ENCODE results near the gene NIPBL. TPM values are rescaled to one million over a fixed set of nuclear protein-coding genes. Genes with fewer than 3 reads are reported as not detected.

The NIPBL gene
- total RNA-seq, 1 experiment from 2014 or later: 45.1 TPM

- peaks cover 100% of the 10 kb centered on the region for H3K79me2 ChIP-seq (ENCODE audit: insufficient read depth, low read length)
- ChIA-PET RAD21 (ENCODE audit: low non-redundant PET in 1 of 2, low total read pairs in 2 of 2, uncharacterized antibody in 2 of 2, unreplicated experiment in 2 of 2) (no interaction called here), CTCF (no interaction called here), POLR2A (no interaction called here)
- H3K9me3 ChIP-seq (ENCODE audit: control insufficient read depth in 1 of 2, insufficient read depth in 1 of 2, low read depth in 1 of 2, low read length in 2 of 2): no peaks in the 10 kb centered on the region
- BruUV-seq (replicated peaks): no TSS peak
- no peaks in the 10 kb centered on the region for H3K27me3 ChIP-seq (ENCODE audit: insufficient read depth, low read length)
- 0 out of 2 replicates have a peak, but pooled peaks cover 4% of the 10 kb centered on the region for H3K9me2 ChIP-seq (ENCODE audit: insufficient read depth)
- no peak overlapping the region for H3K4me2 ChIP-seq (ENCODE audit: low read length)
- no peak overlapping the region for H2AFZ ChIP-seq (ENCODE audit: low read depth, low read length, poor library complexity, severe bottlenecking)
- no peak for DNase-seq (ENCODE audit: low read depth, low spot score)
- no peak for ATAC-seq
- H4K20me1 ChIP-seq (ENCODE audit: insufficient read depth): peaks cover 20% of the 10 kb centered on the region; the same call in 1 of the 2 replicates
- H3K36me3 ChIP-seq (ENCODE audit: control insufficient read depth in 1 of 2, insufficient read depth in 2 of 2, low read length in 2 of 2): no peaks in the 10 kb centered on the region
- intact Hi-C loops (cut with micrococcal nuclease): no loop called here
- TF ChIP-seq SRF (IDR thresholded peaks at IDR 0.05; ENCODE audit: low read depth) (no peak), EZH2 (IDR thresholded peaks at IDR 0.05) (no peak), CBX3 (IDR thresholded peaks at IDR 0.05; ENCODE audit: low read depth) (no peak), POLR2AphosphoS5 (IDR thresholded peaks at IDR 0.05; ENCODE audit: low read depth, low read length) (no peak), ZNF274 (IDR thresholded peaks at IDR 0.05; ENCODE audit: low read depth, low read length) (no peak), ZFX (IDR thresholded peaks at IDR 0.05) (no peak), EGR1 (IDR thresholded peaks at IDR 0.05; ENCODE audit: low read depth) (no peak), ELF1 (IDR thresholded peaks at IDR 0.05; ENCODE audit: borderline replicate concordance, low read depth) (no peak), YY1 (IDR thresholded peaks at IDR 0.05; ENCODE audit: extremely low read depth, insufficient replicate concordance, low read depth, low read length) (no peak), FOSL1 (IDR thresholded peaks at IDR 0.05; ENCODE audit: low read depth) (no peak), SP1 (IDR thresholded peaks at IDR 0.05; ENCODE audit: low read depth) (no peak), ATF3 (IDR thresholded peaks at IDR 0.05) (no peak)
- no peak overlapping the region for H3K4me3 ChIP-seq (replicated peaks in 1 of 2; ENCODE audit: low read depth in 1 of 2, low read length in 2 of 2)
- H3K4me1 ChIP-seq (ENCODE audit: control insufficient read depth in 1 of 2, insufficient read depth in 2 of 2, low read length in 2 of 2): peaks cover 2 to 11% of the 10 kb centered on the region in 2 experiments; a peak in 3 of 4 replicates
- H3K27ac ChIP-seq (ENCODE audit: low read depth, low read length): no peak overlapping the region
- no peak overlapping the region for H3K9ac ChIP-seq (ENCODE audit: low read length)
These were observed 55.5 kb downstream of the NIPBL start for GRCh38 chr5:36932056-36932455.

DNA sequence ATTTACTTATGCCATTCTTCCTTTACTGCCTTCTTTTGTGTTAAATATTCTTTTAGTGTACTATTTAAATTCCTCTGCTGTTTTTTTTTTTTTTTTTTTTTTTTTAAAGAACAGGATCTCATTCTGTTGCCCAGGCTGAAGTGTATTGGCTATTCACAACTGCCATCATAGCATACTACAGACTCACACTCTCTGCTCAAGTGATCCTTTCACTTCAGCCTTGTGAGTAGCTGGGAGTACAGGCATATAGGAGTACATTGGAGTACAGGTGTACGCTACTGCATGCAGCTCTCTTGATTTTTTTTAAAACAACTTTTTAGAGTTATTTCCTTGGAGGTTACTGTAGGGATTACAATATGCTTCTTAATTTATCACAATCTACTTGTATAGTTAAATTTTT lies 56.1 kb downstream of the NIPBL start:
- BruUV-seq (replicated peaks): no TSS peak
- ChIA-PET POLR2A (no interaction called here), CTCF (no interaction called here), RAD21 (ENCODE audit: low non-redundant PET in 1 of 2, low total read pairs in 2 of 2, uncharacterized antibody in 2 of 2, unreplicated experiment in 2 of 2) (no interaction called here)
- ATAC-seq: no peak
- no peak for DNase-seq (ENCODE audit: low read depth, low spot score)
- H3K27ac ChIP-seq (ENCODE audit: low read depth, low read length): no peak overlapping the region
- no peaks in the 10 kb centered on the region for H3K27me3 ChIP-seq (ENCODE audit: insufficient read depth, low read length)
- no peak overlapping the region for H3K9ac ChIP-seq (ENCODE audit: low read length)
- peaks cover 100% of the 10 kb centered on the region for H3K79me2 ChIP-seq (ENCODE audit: insufficient read depth, low read length)
- H3K4me1 ChIP-seq (ENCODE audit: control insufficient read depth in 1 of 2, insufficient read depth in 2 of 2, low read length in 2 of 2): peaks cover 2 to 11% of the 10 kb centered on the region in 2 experiments; a peak in 3 of 4 replicates
- no peaks in the 10 kb centered on the region for H3K36me3 ChIP-seq (ENCODE audit: control insufficient read depth in 1 of 2, insufficient read depth in 2 of 2, low read length in 2 of 2)
- H2AFZ ChIP-seq (ENCODE audit: low read depth, low read length, poor library complexity, severe bottlenecking): no peak overlapping the region
- peaks cover 20% of the 10 kb centered on the region; the same call in 1 of the 2 replicates for H4K20me1 ChIP-seq (ENCODE audit: insufficient read depth)
- intact Hi-C loops (cut with micrococcal nuclease): no loop called here
- H3K4me2 ChIP-seq (ENCODE audit: low read length): no peak overlapping the region
- no peaks in the 10 kb centered on the region for H3K9me3 ChIP-seq (ENCODE audit: control insufficient read depth in 1 of 2, insufficient read depth in 1 of 2, low read depth in 1 of 2, low read length in 2 of 2)
- H3K4me3 ChIP-seq (replicated peaks in 1 of 2; ENCODE audit: low read depth in 1 of 2, low read length in 2 of 2): no peak overlapping the region
- 0 out of 2 replicates have a peak, but pooled peaks cover 4% of the 10 kb centered on the region for H3K9me2 ChIP-seq (ENCODE audit: insufficient read depth)
- no peak for TF ChIP-seq ZBTB33 (IDR thresholded peaks at IDR 0.05; ENCODE audit: extremely low read depth, insufficient replicate concordance, low read length)
- TF ChIP-seq CBX3 (IDR thresholded peaks at IDR 0.05; ENCODE audit: low read depth): no peak
- TF ChIP-seq ZNF274 (IDR thresholded peaks at IDR 0.05; ENCODE audit: low read depth, low read length): no peak
- TF ChIP-seq FOSL1 (IDR thresholded peaks at IDR 0.05; ENCODE audit: low read depth): no peak
- TF ChIP-seq EZH2phosphoT487 (IDR thresholded peaks at IDR 0.05; ENCODE audit: borderline replicate concordance): no peak
- TF ChIP-seq RAD21 (IDR thresholded peaks at IDR 0.05; ENCODE audit: low read depth): no peak
- TF ChIP-seq JUND (IDR thresholded peaks at IDR 0.05): no peak
- no peak for TF ChIP-seq ELF1 (IDR thresholded peaks at IDR 0.05; ENCODE audit: borderline replicate concordance, low read depth)
- TF ChIP-seq POLR2A (IDR thresholded peaks at IDR 0.05; ENCODE audit: borderline replicate concordance, extremely low read depth, insufficient read depth, insufficient read length): no peak
- no peak for TF ChIP-seq MAX (IDR thresholded peaks at IDR 0.05)
- TF ChIP-seq EGR1 (IDR thresholded peaks at IDR 0.05; ENCODE audit: low read depth): no peak
- TF ChIP-seq SP1 (IDR thresholded peaks at IDR 0.05; ENCODE audit: low read depth): no peak
- no peak for TF ChIP-seq SIN3A (IDR thresholded peaks at IDR 0.05; ENCODE audit: low read depth)
